Measurements from ENCODE around the gene CDK6. TPM values are rescaled to one million over a fixed set of nuclear protein-coding genes. Genes with fewer than 3 reads are reported as not detected.

CDK6 gene
- total and polyA plus RNA-seq, 2 of the 8 experiments (the other 6 are each of a cell fraction or from before 2014, with no cell fraction given): 5.9 to 18.9 TPM

- H2BK20ac ChIP-seq (ENCODE audit: low read length): no peak overlapping the region
- H4K8ac ChIP-seq (ENCODE audit: extremely low read depth, insufficient read depth, low read length): no peak overlapping the region
- H3K79me1 ChIP-seq (ENCODE audit: low read depth, low read length): no peaks in the 10 kb centered on the region
- no peak overlapping the region for H4K5ac ChIP-seq (ENCODE audit: insufficient read length, low read depth, low read length)
- H3K56ac ChIP-seq (replicated peaks; ENCODE audit: insufficient read length, low read depth, low read length): no peak overlapping the region
- no peak overlapping the region for H3K23ac ChIP-seq (ENCODE audit: insufficient read length)
- ChIA-PET CTCF (ENCODE audit: partially characterized antibody) (interaction anchor here (1.7 to 2.3 kb wide), 3 partner anchors 12 to 267 kb away, joined by 6 to 8 read pairs (median 6); no protein-coding TSS in a partner anchor), POLR2A (ENCODE audit: partially characterized antibody) (interaction anchor here (1.0 kb wide), 1 partner anchor 18 kb away, joined by 4 read pairs; no protein-coding TSS in a partner anchor)
- no peak overlapping the region for H3K9ac ChIP-seq (replicated peaks in 1 of 4; ENCODE audit: extremely low read depth in 1 of 4, low read depth in 3 of 4, low read length in 3 of 4)
- WGBS, 2 experiments (ENCODE audit: extremely low coverage in 1 of 2, insufficient coverage in 1 of 2, insufficient read length in 1 of 2, insufficient replicate concordance in 2 of 2, low coverage in 1 of 2, low lambda C conversion rate in 2 of 2, missing lambda C conversion rate in 1 of 2): 85% methylated on average over 3 of the region's 3 CpGs; no CpG with 5 or more reads in 1 of the 2 experiments
- no peak overlapping the region for H2BK15ac ChIP-seq (ENCODE audit: low read length)
- no peak overlapping the region for H3K27ac ChIP-seq (ENCODE audit: low read depth, low read length)
- H3K27me3 ChIP-seq (replicated peaks in 1 of 4; ENCODE audit: control insufficient read depth in 3 of 4, extremely low read depth in 1 of 4, insufficient read depth in 3 of 4, low read length in 3 of 4): no peaks in the 10 kb centered on the region
- H2BK12ac ChIP-seq (ENCODE audit: low read depth, low read length): no peak overlapping the region
- DNase-seq (ENCODE audit: low read depth in 1 of 2, low spot score in 2 of 2): no peak
- H2BK120ac ChIP-seq (replicated peaks; ENCODE audit: low read depth, low read length): no peak overlapping the region
- no peak for FAIRE-seq
- no peaks in the 10 kb centered on the region for H4K20me1 ChIP-seq (replicated peaks in 1 of 2; ENCODE audit: control insufficient read depth in 1 of 2, insufficient read depth in 2 of 2, low read length in 2 of 2)
- H3K18ac ChIP-seq (ENCODE audit: extremely low read depth, low read length): no peak overlapping the region
- no peak overlapping the region for H3K14ac ChIP-seq (ENCODE audit: insufficient read length)
- no peak overlapping the region for H4K91ac ChIP-seq (replicated peaks; ENCODE audit: insufficient read length, low read length)
- H3K79me2 ChIP-seq (ENCODE audit: control insufficient read depth in 1 of 2, insufficient read depth in 2 of 2, low read length in 2 of 2): no peaks in the 10 kb centered on the region
- no peaks in the 10 kb centered on the region; a peak in 1 of 8 replicates for H3K36me3 ChIP-seq (ENCODE audit: control insufficient read depth in 2 of 4, insufficient read depth in 4 of 4, low read length in 3 of 4)
- no peak overlapping the region for H3K4me2 ChIP-seq (ENCODE audit: insufficient read depth in 1 of 2, low read depth in 2 of 2, low read length in 2 of 2)
- peaks cover 0 to 8% (median 0%) of the 10 kb centered on the region in 4 experiments; a peak in 2 of 7 replicates for H3K4me1 ChIP-seq (replicated peaks in 1 of 4; ENCODE audit: control insufficient read depth in 3 of 4, insufficient read depth in 4 of 4, low read length in 3 of 4)
- no peak overlapping the region for H3K4ac ChIP-seq (replicated peaks; ENCODE audit: insufficient read length, low read depth, low read length)
- no peak overlapping the region for H2BK5ac ChIP-seq (ENCODE audit: low read depth, low read length)
- no peak overlapping the region for H2AFZ ChIP-seq (ENCODE audit: low read length)
- no peak overlapping the region for H3K4me3 ChIP-seq (ENCODE audit: extremely low read depth in 1 of 4, insufficient read depth in 2 of 4, low read depth in 3 of 4, low read length in 4 of 4)
- no peak overlapping the region for H2AK5ac ChIP-seq (ENCODE audit: low read depth, low read length)
- peaks cover 3% of the 10 kb centered on the region; the same call in 1 of the 2 replicates for H3K23me2 ChIP-seq (ENCODE audit: low read depth, low read length)
- no peaks in the 10 kb centered on the region for H3K9me3 ChIP-seq (ENCODE audit: insufficient read depth in 2 of 2, low read depth in 1 of 2, low read length in 1 of 2)
- TF ChIP-seq TAF1 (IDR thresholded peaks at IDR 0.05; ENCODE audit: low read depth, low read length): no peak
- TF ChIP-seq YY1 (IDR thresholded peaks at IDR 0.05; ENCODE audit: low read depth, low read length): no peak
- TF ChIP-seq KDM5A (IDR thresholded peaks at IDR 0.05; ENCODE audit: low read length): no peak
- no peak for TF ChIP-seq SIX5 (IDR thresholded peaks at IDR 0.05; ENCODE audit: low read depth, low read length)
- TF ChIP-seq FOSL1 (IDR thresholded peaks at IDR 0.05; ENCODE audit: insufficient read depth, low read depth, low read length): no peak
- no peak for TF ChIP-seq RBBP5 (IDR thresholded peaks at IDR 0.05; ENCODE audit: borderline replicate concordance, low read depth, low read length)
- no peak for TF ChIP-seq HDAC6 (IDR thresholded peaks at IDR 0.05; ENCODE audit: low read depth, low read length)
- no peak for TF ChIP-seq RAD21 (IDR thresholded peaks at IDR 0.05 in 1 of 2, conservative IDR thresholded peaks at IDR 0.05 in 1 of 2; ENCODE audit: low read depth in 2 of 2, low read length in 2 of 2)
- no peak for TF ChIP-seq SIN3A (conservative IDR thresholded peaks at IDR 0.05 in 1 of 2, IDR thresholded peaks at IDR 0.05 in 1 of 2; ENCODE audit: low read depth in 1 of 2, low read length in 2 of 2)
- TF ChIP-seq RFX5 (IDR thresholded peaks at IDR 0.05; ENCODE audit: borderline replicate concordance, low read depth, low read length): no peak
- no peak for TF ChIP-seq NRF1 (IDR thresholded peaks at IDR 0.05; ENCODE audit: low read depth, low read length)
- TF ChIP-seq JUND (IDR thresholded peaks at IDR 0.05; ENCODE audit: low read length): no peak
- TF ChIP-seq TEAD4 (IDR thresholded peaks at IDR 0.05; ENCODE audit: low read depth, low read length): no peak
- no peak for TF ChIP-seq ASH2L (IDR thresholded peaks at IDR 0.05; ENCODE audit: low read length)
- no peak for TF ChIP-seq SP1 (IDR thresholded peaks at IDR 0.05; ENCODE audit: low read depth, low read length)
These were observed 222.7 kb downstream of the CDK6 start for GRCh38 chr7:92613720-92614119.

Measured in H1 (cell line).